Endothelial cell (in vitro differentiated cells): ENCODE measurements around the gene OXNAD1. TPM values are rescaled to one million over a fixed set of nuclear protein-coding genes. Genes with fewer than 3 reads are reported as not detected.

Experiments
- DNase-seq: peaks from one replicate; pipeline ENCODE4 v3.0.0; 2021; ENCODE audit warnings: low spot score
- H3K27ac Mint-ChIP-seq: one replicate; pipeline ENCODE4 v1.8.0; 2021; ENCODE audit warnings: mixed read lengths, inconsistent platforms; ENCODE audit not compliant: unreplicated experiment
- H3K27me3 Mint-ChIP-seq: one replicate; pipeline ENCODE4 v1.8.0; 2021; ENCODE audit warnings: mild to moderate bottlenecking, moderate library complexity, mixed read lengths, inconsistent platforms; ENCODE audit not compliant: unreplicated experiment
- H3K36me3 Mint-ChIP-seq: one replicate; pipeline ENCODE4 v1.8.0; 2021; ENCODE audit warnings: mild to moderate bottlenecking, low read depth, mixed read lengths, inconsistent platforms; ENCODE audit not compliant: unreplicated experiment
- H3K4me1 Mint-ChIP-seq: one replicate; pipeline ENCODE4 v1.8.0; 2021; ENCODE audit warnings: mild to moderate bottlenecking, mixed read lengths, inconsistent platforms; ENCODE audit not compliant: unreplicated experiment
- H3K4me3 Mint-ChIP-seq: one replicate; pipeline ENCODE4 v1.8.0; 2021; ENCODE audit warnings: mild to moderate bottlenecking, mixed read lengths, inconsistent platforms; ENCODE audit not compliant: unreplicated experiment
- H3K9me3 Mint-ChIP-seq: one replicate; pipeline ENCODE4 v1.8.0; 2021; ENCODE audit warnings: mixed read lengths, inconsistent platforms; ENCODE audit not compliant: unreplicated experiment
- CTCF ChIP-seq: fragments of 200-600 bp; sonication (generic); IDR thresholded peaks from one replicate; pipeline ENCODE4 v1.5.0; 2021; ENCODE audit warnings: antibody characterized with exemption; ENCODE audit not compliant: unreplicated experiment
- total RNA-seq: library from RNA; stranded (reverse); fragmentation: NEBNext Ultra II Directional; extraction: Animal tissue kit (Norgen Biotek cat#: 25700); gene quantifications from one replicate; pipeline ENCODE4 v1.2.1, GENCODE V29; 2021; ENCODE audit not compliant: unreplicated experiment

The OXNAD1 gene
- total RNA-seq, 1 donor from 2014 or later: 10.9 TPM

- TF ChIP-seq CTCF: no peak
- H3K9me3 Mint-ChIP-seq: no peaks in the 10 kb centered on the region
- peaks cover 57% of the 10 kb centered on the region for H3K36me3 Mint-ChIP-seq
- H3K4me3 Mint-ChIP-seq: no peak overlapping the region
- no peak for DNase-seq
- peaks cover 27% of the 10 kb centered on the region for H3K4me1 Mint-ChIP-seq
- peaks cover 9% of the 10 kb centered on the region for H3K27me3 Mint-ChIP-seq
- no peak overlapping the region for H3K27ac Mint-ChIP-seq
These were observed 81.5 kb downstream of the OXNAD1 start for GRCh38 chr3:16346413-16347081.

- no peak overlapping the region for H3K27ac Mint-ChIP-seq
- H3K36me3 Mint-ChIP-seq: peaks cover 57% of the 10 kb centered on the region
- no peaks in the 10 kb centered on the region for H3K9me3 Mint-ChIP-seq
- no peak for TF ChIP-seq CTCF
- H3K4me1 Mint-ChIP-seq: peaks cover 27% of the 10 kb centered on the region
- H3K4me3 Mint-ChIP-seq: peak overlapping the region; percentile 56
- H3K27me3 Mint-ChIP-seq: peaks cover 11% of the 10 kb centered on the region
- no peak for DNase-seq
These were observed 82.5 kb downstream of the OXNAD1 start for GRCh38 chr3:16347548-16347947.

GRCh38 chr3:16349986-16350596, 85.1 kb downstream of the OXNAD1 start:
- Mint-ChIP-seq H3K4me3 (no peak overlapping the region), H3K36me3 (peaks cover 47% of the 10 kb centered on the region), H3K27me3 (peaks cover 11% of the 10 kb centered on the region), H3K4me1 (peaks cover 24% of the 10 kb centered on the region), H3K9me3 (no peaks in the 10 kb centered on the region), H3K27ac (no peak overlapping the region)
- no peak for TF ChIP-seq CTCF
- DNase-seq: no peak

- H3K4me1 Mint-ChIP-seq: peaks cover 24% of the 10 kb centered on the region
- H3K9me3 Mint-ChIP-seq: no peaks in the 10 kb centered on the region
- no peak for DNase-seq
- no peak overlapping the region for H3K27ac Mint-ChIP-seq
- no peak overlapping the region for H3K4me3 Mint-ChIP-seq
- H3K36me3 Mint-ChIP-seq: peaks cover 47% of the 10 kb centered on the region
- H3K27me3 Mint-ChIP-seq: peaks cover 10% of the 10 kb centered on the region
- TF ChIP-seq CTCF: no peak
These were observed 85.7 kb downstream of the OXNAD1 start for GRCh38 chr3:16350597-16351318.

- Mint-ChIP-seq H3K4me3 (peak overlapping the region; percentile 5), H3K9me3 (no peaks in the 10 kb centered on the region), H3K36me3 (peaks cover 34% of the 10 kb centered on the region), H3K27me3 (peaks cover 17% of the 10 kb centered on the region), H3K27ac (no peak overlapping the region), H3K4me1 (peaks cover 26% of the 10 kb centered on the region)
- no peak for TF ChIP-seq CTCF
- no peak for DNase-seq
These were observed 87.4 kb downstream of the OXNAD1 start for GRCh38 chr3:16352428-16352827.
